GM19468 (cell line): Measurements from ENCODE around the gene ZDHHC3.
"Not testable (repeated sequence)": the region's sequence is repeated elsewhere in the genome, so short reads cannot be mapped to it uniquely, and the experiment has no call there.

Experiments used
- ATAC-seq: cut with Tn5 transposase; IDR thresholded peaks from one replicate; pipeline ENCODE4 v1.9.1; 2021; ENCODE audit warnings: mild to moderate bottlenecking, moderate library complexity, moderate number of reproducible peaks; ENCODE audit not compliant: unreplicated experiment; ENCODE audit errors: extremely low read depth

ZDHHC3 gene

DNA sequence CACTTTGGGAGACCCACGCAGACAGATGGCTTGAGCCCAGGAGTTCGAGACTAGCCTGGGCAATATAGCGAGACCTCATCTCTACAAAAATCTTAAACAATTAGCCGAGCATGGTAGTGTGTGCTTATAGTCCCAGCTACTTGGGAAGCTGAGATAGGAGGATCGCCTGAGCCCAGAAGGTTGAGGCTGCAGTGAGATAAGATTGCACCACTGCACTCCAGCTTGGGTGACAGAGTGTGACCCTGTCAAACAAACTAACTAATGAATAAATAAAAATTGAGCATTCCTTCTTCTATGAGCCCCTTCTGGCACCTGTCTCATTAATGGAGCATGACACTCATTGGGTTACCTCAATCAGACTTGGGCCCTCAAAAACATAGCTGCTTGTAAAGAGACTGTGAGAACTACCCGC is 7.5 kb downstream of the ZDHHC3 start:
- ATAC-seq, result no peak

- ATAC-seq, result no peak
Measured at GRCh38 chr3:44966795-44967278, 9.1 kb downstream of the ZDHHC3 start.

GRCh38 chr3:44965165-44965564 is 10.8 kb downstream of the ZDHHC3 start:
- no peak for ATAC-seq

GRCh38 chr3:44963571-44964325 is 12.2 kb downstream of the ZDHHC3 start:
- no peak for ATAC-seq

- no peak for ATAC-seq
Measured at GRCh38 chr3:44962621-44963393, 13.2 kb downstream of the ZDHHC3 start.

DNA sequence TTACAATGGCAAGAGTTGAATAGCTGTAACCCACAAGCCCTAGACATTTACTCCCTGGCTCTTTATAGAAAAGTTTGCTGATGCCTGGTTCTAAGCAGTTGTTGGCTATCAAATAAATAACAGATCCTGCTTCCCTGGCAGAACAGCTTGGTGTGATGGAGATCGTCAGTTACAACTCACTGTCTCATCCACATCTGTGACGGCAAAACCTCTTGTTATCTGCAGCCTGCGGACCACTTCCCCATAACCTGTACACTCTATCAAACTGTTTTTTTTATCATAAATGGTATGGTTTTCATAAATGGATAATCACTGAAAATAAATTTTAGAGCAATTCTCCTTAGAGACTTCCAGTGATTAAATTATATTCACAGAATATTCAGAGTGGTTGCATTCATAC is 14.1 kb downstream of the ZDHHC3 start:
- no peak for ATAC-seq

DNA sequence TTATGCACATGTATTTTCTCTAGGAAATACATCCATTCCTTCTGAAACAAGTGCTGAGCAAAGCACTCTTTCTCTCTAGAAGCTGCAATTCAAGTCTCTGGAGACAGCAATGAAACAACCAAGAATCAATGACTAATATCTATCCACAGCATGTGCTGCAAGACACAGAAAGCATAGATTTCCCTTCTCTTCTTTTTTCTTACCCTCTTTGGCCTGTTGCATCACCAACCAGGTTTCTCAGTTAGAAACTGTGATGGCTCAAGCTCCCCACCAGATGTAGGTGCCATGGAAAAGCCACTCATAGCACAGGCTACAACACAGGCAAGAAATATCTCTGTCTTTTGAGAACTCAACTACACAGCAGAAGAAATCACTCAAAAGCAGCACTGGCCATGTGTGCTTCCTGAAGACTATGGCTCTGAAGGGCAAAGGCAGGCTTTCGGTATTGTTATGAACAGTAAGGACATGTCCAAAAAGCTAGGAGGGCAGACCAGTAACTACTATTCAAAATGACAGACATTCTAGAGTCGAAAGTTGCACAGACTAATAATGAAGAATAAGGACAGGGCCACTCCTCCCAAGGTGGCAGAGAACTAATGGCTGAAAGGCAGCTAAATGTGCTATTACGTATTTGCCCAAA is 15.5 kb downstream of the ZDHHC3 start:
- no peak for ATAC-seq

DNA sequence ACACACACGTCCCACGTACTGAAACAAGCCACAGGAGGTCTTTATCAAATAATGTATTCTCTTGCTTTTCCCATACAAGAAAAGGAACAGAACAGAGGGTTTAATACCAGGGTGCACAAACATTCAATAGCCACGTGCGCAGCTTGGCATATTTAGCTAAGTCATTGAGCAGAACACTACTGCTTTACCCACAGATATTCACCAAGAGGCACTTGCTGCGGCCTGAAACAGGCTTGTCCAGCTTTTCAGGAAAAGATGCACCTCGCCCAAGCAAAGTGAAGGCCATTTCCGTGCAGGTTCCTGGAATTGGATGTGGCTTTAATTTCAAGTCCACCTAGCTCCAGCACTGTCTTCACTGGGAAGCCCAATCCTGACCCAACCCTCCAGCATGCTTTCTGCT is 17.6 kb downstream of the ZDHHC3 start:
- ATAC-seq, result no peak

DNA sequence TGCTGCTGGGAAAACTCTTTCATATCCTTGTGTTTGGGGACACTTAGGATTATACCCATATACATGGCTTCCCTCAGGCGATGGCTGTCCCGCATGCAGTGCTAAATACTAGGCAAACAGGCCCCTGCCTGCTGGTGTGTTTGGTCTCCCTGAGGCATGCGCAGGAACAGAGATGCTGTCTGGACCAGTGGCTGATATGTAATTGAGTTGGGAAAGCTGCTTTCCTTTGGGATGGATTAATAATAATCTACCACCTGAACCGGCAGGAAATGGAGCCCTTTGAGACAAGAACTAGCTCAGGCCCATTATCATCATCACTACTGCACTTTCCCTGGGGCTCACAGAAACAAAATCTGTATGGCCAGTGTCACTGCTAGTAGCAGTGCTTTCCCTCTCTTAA is 18.0 kb downstream of the ZDHHC3 start:
- no peak for ATAC-seq

GRCh38 chr3:44955917-44956316 is 20.1 kb downstream of the ZDHHC3 start:
- no peak for ATAC-seq

- ATAC-seq, result no peak
Measured at GRCh38 chr3:44954962-44955361, 21.0 kb downstream of the ZDHHC3 start.

DNA sequence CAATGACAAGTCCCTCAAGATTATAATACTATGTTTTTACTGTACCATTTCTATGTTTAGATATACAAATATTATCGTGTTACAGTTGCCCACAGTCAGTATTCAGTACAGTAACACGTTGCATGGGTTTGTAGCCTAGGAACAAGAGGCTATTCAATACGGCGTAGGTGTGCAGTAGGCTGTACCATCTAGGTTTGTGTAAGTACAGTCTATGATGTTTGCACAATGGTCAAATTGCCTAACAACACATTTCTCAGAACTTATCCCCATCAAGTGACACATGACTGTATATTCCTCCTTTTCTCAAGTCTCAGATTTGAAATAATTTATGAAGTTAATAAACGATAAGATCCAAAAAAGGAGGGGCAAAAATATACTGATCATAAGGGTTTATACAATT is 21.7 kb downstream of the ZDHHC3 start:
- ATAC-seq, result no peak

- no peak for ATAC-seq
Measured at GRCh38 chr3:44952689-44953088, 23.3 kb downstream of the ZDHHC3 start.

DNA sequence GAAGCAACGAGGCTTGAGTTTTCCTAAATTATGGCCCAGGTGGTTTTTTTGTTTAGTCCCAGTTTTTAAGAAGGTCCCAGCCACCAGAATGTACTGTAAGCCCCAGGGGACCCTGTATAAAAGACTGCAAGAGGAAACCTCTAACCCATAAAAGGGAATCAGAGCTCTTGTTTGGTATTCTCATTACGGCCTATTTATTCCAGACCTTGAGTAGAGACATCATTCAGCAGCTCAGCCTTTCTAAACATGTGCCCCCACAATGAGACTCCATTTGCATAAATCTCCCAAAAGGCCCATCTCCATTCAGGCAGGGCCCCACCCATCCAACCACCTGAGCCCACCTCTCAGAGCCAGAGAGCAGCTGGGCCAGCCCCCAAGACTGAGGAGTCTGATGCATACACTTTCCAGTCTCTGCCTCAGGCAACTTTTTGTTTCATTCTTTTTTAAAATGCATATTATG is 25.7 kb downstream of the ZDHHC3 start:
- no peak for ATAC-seq

- ATAC-seq, result not testable (repeated sequence)
Measured at GRCh38 chr3:44949770-44950169, 26.2 kb downstream of the ZDHHC3 start.

- ATAC-seq, result no peak
Measured at GRCh38 chr3:44948239-44948638, 27.7 kb downstream of the ZDHHC3 start.

GRCh38 chr3:44942202-44942921 is 33.6 kb downstream of the ZDHHC3 start:
- ATAC-seq, result no peak

DNA sequence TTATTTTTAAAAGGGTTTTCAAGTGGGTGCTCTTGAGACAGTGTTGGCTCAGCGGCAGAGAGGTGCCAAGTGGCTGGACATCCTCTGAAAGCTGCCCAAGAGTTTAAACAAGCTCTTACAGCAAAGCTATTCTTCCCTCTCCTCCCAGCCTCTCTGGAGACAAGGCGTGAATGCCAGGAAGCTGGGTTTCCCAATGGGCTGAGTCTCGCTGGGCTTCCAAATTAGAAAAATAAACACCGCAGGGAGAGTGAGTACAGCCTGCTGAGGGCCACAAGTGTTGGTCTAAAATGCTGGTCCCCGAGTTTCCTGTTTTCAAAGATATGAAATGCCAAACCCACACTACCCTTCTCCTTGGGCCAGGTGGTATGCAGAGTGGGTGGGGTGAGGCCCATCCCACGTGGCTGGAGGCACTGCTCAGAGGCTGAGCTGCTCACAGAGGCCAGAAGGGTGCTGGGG is 36.4 kb downstream of the ZDHHC3 start:
- no peak for ATAC-seq

GRCh38 chr3:44932986-44933944 is 42.7 kb downstream of the ZDHHC3 start:
- ATAC-seq, result no peak
